Measurements from ENCODE around the gene PEX5.
"Not testable (repeated sequence)": the region's sequence is repeated elsewhere in the genome, so short reads cannot be mapped to it uniquely, and the experiment has no call there.

PEX5 gene

DNA sequence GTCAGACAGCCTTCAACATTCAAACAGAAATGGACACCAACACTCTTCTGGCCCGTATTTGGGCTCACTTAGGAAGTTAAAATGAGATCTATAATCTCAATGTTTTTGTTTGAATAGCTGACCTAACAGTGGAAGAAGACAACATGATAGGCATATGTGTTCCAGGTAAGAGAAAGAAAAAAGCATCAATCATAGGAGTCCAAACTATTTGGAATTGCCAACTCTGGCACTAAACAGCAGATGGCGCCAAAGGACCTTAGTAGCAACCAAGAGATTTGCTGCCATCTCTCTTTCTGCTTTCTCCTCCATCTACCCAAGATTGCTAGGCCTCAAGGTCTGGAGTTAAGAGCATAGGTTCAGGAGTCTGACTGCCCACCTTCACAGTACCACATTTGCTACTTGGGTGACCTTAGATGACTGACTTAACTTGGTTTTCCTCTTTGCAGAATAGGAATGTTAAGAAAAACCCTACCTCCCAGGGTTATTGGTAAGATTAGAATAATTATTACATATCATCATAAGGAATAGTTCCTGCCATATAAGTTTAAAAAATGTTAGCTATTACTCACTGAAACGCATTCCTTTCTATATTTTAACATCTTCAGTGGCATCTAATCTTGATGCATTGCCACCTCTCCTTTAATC lies 30.2 kb downstream of the PEX5 start:
- DNase-seq: peak; percentile 38 to 77 (median 64)

DNA sequence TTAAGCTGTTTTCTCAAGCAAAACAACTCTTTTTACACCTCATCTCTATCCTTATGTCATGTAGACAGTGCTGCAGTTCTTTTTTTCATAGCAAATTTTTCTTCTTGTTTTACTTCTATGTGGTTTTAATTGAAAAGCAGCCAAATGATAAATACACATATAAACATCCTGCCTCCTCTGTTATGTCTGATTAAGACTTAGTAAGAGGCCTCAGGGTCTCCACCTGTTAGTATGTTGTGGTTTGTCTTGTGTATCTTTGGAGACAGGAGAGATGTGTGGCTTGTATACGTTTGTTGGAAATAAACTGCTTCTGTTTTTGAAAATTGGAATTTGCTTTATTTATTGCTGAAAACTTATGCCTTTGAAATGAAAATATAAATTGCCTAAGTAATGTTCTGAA lies 32.0 kb downstream of the PEX5 start:
- DNase-seq: no peak

DNA sequence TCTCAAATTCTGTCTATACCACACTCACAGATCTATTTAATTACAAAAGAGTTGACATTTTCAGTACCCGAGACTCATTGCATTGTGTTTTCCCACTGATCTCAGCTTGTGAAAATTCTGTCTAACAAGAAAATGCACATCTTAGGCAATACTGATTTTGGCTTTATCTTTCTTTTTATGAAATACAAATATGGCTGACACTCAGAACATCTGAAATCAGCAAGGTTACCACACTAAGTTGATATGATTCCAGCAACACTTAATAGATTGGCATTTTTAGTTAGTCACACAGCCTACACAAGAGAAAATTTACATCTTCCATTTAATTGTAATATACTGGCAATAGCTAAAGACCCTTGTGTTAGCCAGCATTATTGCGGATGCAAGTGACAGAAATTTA lies 40.3 kb downstream of the PEX5 start:
- no peak for DNase-seq

GRCh38 chr12:7241404-7242005 lies 52.0 kb downstream of the PEX5 start:
- DNase-seq: no peak

GRCh38 chr12:7242176-7243101 lies 53.0 kb downstream of the PEX5 start:
- DNase-seq: no peak

DNA sequence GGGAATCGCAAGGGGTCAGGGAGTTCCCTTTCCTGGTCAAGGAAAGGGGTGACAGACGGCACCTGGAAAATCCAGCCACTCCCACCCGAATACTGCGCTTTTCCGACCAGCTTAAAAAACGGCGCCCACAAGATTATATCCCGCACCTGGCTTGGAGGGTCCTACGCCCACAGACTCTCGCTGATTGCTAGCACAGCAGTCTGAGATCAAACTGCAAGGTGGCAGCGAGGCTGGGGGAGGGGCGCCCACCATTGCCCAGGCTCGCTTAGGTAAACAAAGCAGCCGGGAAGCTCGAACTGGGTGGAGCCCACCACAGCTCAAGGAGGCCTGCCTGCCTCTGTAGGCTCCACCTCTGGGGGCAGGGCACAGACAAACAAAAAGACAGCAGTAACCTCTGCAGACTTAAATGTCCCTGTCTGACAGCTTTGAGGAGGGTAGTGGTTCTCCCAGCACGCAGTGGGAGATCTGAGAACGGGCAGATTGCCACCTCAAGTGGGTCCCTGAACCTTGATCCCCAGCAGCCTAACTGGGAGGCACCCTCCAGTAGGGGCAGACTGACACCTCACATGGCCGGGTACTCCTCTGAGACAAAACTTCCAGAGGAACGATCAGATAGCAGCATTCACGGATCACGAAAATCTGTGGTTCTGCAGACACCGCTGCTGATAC lies 62.0 kb downstream of the PEX5 start:
- DNase-seq: not testable (repeated sequence)

- DNase-seq: no peak
Measured at GRCh38 chr12:7259060-7259459, 69.6 kb downstream of the PEX5 start.
